SK-MEL-5 (cell line): ENCODE results near the gene ZFP69. TPM values are rescaled to one million over a fixed set of nuclear protein-coding genes. Genes with fewer than 3 reads are reported as not detected.

Experiments used
- DNase-seq: peaks from one replicate; pipeline ENCODE4 v3.0.0-alpha.2; 2016; ENCODE audit warnings: low read depth, low spot score
- in situ Hi-C: cut with HindIII; loops from 2 replicates; pipeline ENCODE4 v1.10.0; 2016; ENCODE audit warnings: low sequenced_read_pairs, high pct_unique_total_duplicates, low pct_unique_long_range_greater_than_20kb
- polyA plus RNA-seq, 2 experiments: library from polyadenylated mRNA; depleted of rRNA; stranded (reverse); fragments of >200 nt; gene quantifications; 2 replicates each; pipeline ENCODE4 v1.2.3, GENCODE V29; 2015
- total RNA-seq: library from RNA; depleted of rRNA; stranded (reverse); fragments of >200 nt; shearing (Covaris generic); gene quantifications from 2 replicates; pipeline ENCODE4 v1.2.3, GENCODE V29; 2014; rRNA removed

The ZFP69 gene
- total RNA-seq: 4.0 and 5.7 TPM in 2 replicates
- polyA plus RNA-seq (2015; cell fraction: cytosol; rRNA removed): 3.1 and 4.5 TPM in 2 replicates
- 4.6 and 7.6 TPM in 2 replicates for polyA plus RNA-seq (2015; cell fraction: nucleus; rRNA removed)

GRCh38 chr1:40476924-40477677, at the start of gene ZFP69:
TSS of gene ZFP69 (plus strand) at chr1:40477290. CDS start at chr1:40479362, 2,072 bp downstream.
- DNase-seq: peak; percentile 59
- in situ Hi-C loops: no loop called here

- in situ Hi-C loops: no loop called here
- DNase-seq: no peak
These were observed 45.7 kb upstream of the ZFP69 start for GRCh38 chr1:40431385-40431784.

- in situ Hi-C loops: no loop called here
These were observed 44.3 kb upstream of the ZFP69 start for GRCh38 chr1:40432644-40433390.

GRCh38 chr1:40435471-40435870, 41.6 kb upstream of the ZFP69 start:
- DNase-seq: no peak
- in situ Hi-C loops: no loop called here

More at GRCh38 chr1:40432644-40433390, 44.3 kb upstream of the ZFP69 start:
- DNase-seq: no peak

GRCh38 chr1:40435876-40436275, 41.2 kb upstream of the ZFP69 start:
- DNase-seq: no peak
- in situ Hi-C loops: no loop called here

- in situ Hi-C loops: no loop called here
- DNase-seq: peak; percentile 37
These were observed 38.6 kb upstream of the ZFP69 start for GRCh38 chr1:40438391-40439015.

GRCh38 chr1:40439247-40439646, 37.8 kb upstream of the ZFP69 start:
- in situ Hi-C loops: no loop called here
- DNase-seq: no peak

- DNase-seq: peak; percentile 83
- in situ Hi-C loops: no loop called here
These were observed 27.2 kb upstream of the ZFP69 start, which contains the start of gene ZFP69B for GRCh38 chr1:40449684-40450494. TSS of gene ZFP69B (plus strand) at chr1:40450476. CDS start at chr1:40450962, 486 bp downstream.

- in situ Hi-C loops: no loop called here
- DNase-seq: no peak
These were observed 26.4 kb upstream of the ZFP69 start for GRCh38 chr1:40450495-40451237.

- DNase-seq: no peak
- in situ Hi-C loops: no loop called here
These were observed 25.9 kb upstream of the ZFP69 start for GRCh38 chr1:40451238-40451585.

GRCh38 chr1:40454873-40455272, 22.2 kb upstream of the ZFP69 start:
- no peak for DNase-seq
- in situ Hi-C loops: no loop called here

GRCh38 chr1:40462956-40463590, 14.0 kb upstream of the ZFP69 start:
- no peak for DNase-seq
- in situ Hi-C loops: no loop called here

GRCh38 chr1:40469327-40469726, 7.8 kb upstream of the ZFP69 start:
- no peak for DNase-seq
- in situ Hi-C loops: no loop called here

GRCh38 chr1:40475268-40475667, 1.8 kb upstream of the ZFP69 start:
- DNase-seq: no peak
- in situ Hi-C loops: no loop called here

- DNase-seq: no peak
- in situ Hi-C loops: no loop called here
These were observed 576 bp downstream of the ZFP69 start for GRCh38 chr1:40477678-40478053.

GRCh38 chr1:40478276-40478675, 1.2 kb downstream of the ZFP69 start:
- no peak for DNase-seq
- in situ Hi-C loops: no loop called here
